Measurements from ENCODE around the gene CNGA4. TPM values are rescaled to one million over a fixed set of nuclear protein-coding genes. Genes with fewer than 3 reads are reported as not detected.

CNGA4 gene
- polyA plus RNA-seq, 3 donors = 0.69 TPM; not detected in 2

GRCh38 chr11:6194065-6194581, 44.8 kb upstream of the CNGA4 start:
- H3K79me2 ChIP-seq (ENCODE audit: insufficient read depth, low read length) = no peaks in the 10 kb centered on the region
- H4K20me1 ChIP-seq (ENCODE audit: insufficient read depth, low read length) = no peaks in the 10 kb centered on the region
- peak overlapping the region in 1 of 2 donors; percentile 53 for H3K27ac ChIP-seq (ENCODE audit: low read depth in 1 of 2, low read length in 2 of 2)

DNA sequence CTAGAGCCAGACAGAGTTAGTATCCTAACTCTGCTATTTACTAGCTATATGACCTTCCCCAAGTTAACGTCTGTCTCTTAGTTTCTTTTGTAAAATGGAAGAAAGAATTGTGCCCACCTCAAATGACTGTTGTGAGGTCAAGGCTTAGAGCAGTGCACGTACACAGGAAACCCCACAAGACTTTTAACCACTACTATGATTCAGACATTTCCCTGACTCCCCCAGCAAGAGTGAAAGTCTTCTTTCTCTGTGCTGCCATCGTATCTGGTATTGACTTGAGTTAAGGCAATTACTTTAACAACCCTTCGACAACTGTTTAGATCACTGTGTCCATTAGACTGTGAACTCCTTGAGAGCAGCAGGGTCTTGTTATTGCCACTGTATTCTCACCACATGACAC, 42.5 kb upstream of the CNGA4 start:
- H3K4me1 Mint-ChIP-seq = peaks cover 75% of the 10 kb centered on the region
- H3K9me3 Mint-ChIP-seq = peaks cover 0 to 8% (median 2%) of the 10 kb centered on the region in 7 donors
- Histone ChIP-seq H3K4me1 (ENCODE audit: control insufficient read depth in 1 of 2, insufficient read depth in 2 of 2, low read length in 2 of 2) (peaks cover 46 to 76% of the 10 kb centered on the region in 2 donors), H4K20me1 (ENCODE audit: insufficient read depth, low read length) (no peaks in the 10 kb centered on the region), H3K9ac (ENCODE audit: insufficient read depth, low read length, poor library complexity, severe bottlenecking) (no peak overlapping the region), H3K4me2 (replicated peaks; ENCODE audit: extremely low read depth, low read length, poor library complexity, severe bottlenecking) (no peak overlapping the region), H2AFZ (ENCODE audit: insufficient read depth, low read depth, low read length, poor library complexity, severe bottlenecking) (no peak overlapping the region), H3K27ac (ENCODE audit: low read depth in 1 of 2, low read length in 2 of 2) (peak overlapping the region in 1 of 2 donors; percentile 23), H3K27me3 (ENCODE audit: control insufficient read depth in 2 of 2, insufficient read depth in 2 of 2, low read length in 2 of 2) (no peaks in the 10 kb centered on the region), H3K4me3 (replicated peaks in 1 of 3; ENCODE audit: low read depth in 2 of 3, low read length in 3 of 3) (no peak overlapping the region), H3K36me3 (replicated peaks in 1 of 2; ENCODE audit: control insufficient read depth in 1 of 2, insufficient read depth in 2 of 2, low read length in 2 of 2) (no peaks in the 10 kb centered on the region), H3K79me2 (ENCODE audit: insufficient read depth, low read length) (no peaks in the 10 kb centered on the region), H3K9me3 (replicated peaks in 1 of 2; ENCODE audit: control insufficient read depth in 1 of 2, insufficient read depth in 1 of 2, low read length in 2 of 2) (no peaks in the 10 kb centered on the region)
- TF ChIP-seq, protein P1, sequence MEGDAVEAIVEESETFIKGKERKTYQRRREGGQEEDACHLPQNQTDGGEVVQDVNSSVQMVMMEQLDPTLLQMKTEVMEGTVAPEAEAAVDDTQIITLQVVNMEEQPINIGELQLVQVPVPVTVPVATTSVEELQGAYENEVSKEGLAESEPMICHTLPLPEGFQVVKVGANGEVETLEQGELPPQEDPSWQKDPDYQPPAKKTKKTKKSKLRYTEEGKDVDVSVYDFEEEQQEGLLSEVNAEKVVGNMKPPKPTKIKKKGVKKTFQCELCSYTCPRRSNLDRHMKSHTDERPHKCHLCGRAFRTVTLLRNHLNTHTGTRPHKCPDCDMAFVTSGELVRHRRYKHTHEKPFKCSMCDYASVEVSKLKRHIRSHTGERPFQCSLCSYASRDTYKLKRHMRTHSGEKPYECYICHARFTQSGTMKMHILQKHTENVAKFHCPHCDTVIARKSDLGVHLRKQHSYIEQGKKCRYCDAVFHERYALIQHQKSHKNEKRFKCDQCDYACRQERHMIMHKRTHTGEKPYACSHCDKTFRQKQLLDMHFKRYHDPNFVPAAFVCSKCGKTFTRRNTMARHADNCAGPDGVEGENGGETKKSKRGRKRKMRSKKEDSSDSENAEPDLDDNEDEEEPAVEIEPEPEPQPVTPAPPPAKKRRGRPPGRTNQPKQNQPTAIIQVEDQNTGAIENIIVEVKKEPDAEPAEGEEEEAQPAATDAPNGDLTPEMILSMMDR (IDR thresholded peaks at IDR 0.05) = no peak
- no peak overlapping the region for H3K4me3 Mint-ChIP-seq
- 20% methylated on average over 1 of the region's 4 CpGs for WGBS (ENCODE audit: insufficient coverage)
- peak overlapping the region in 3 of 7 donors; percentile 19 to 56 (median 46) for H3K27ac Mint-ChIP-seq
- intact Hi-C loops (cut with micrococcal nuclease) = loop anchor here in 1 of 2 donors (10.0 kb wide), 1 partner anchor 62 kb away; no protein-coding TSS in a partner anchor
- H3K27me3 Mint-ChIP-seq (ENCODE audit: low read depth in 3 of 3) = peaks cover 0 to 3% (median 1%) of the 10 kb centered on the region in 3 donors
- peaks cover 15 to 39% of the 10 kb centered on the region in 2 donors for H3K36me3 Mint-ChIP-seq
- peak in 1 of 3 donors; percentile 42 for DNase-seq

More at GRCh38 chr11:6194065-6194581, 44.8 kb upstream of the CNGA4 start:
- Mint-ChIP-seq H3K27me3 (ENCODE audit: low read depth in 3 of 3) (peaks cover 0 to 2% (median 0%) of the 10 kb centered on the region in 3 donors), H3K36me3 (peaks cover 9 to 28% of the 10 kb centered on the region in 2 donors), H3K4me1 (peaks cover 55% of the 10 kb centered on the region), H3K9me3 (peaks cover 0 to 5% (median 2%) of the 10 kb centered on the region in 7 donors), H3K27ac (peak overlapping the region; percentile 19 to 86 (median 63)), H3K4me3 (no peak overlapping the region)
- Histone ChIP-seq H3K36me3 (replicated peaks in 1 of 2; ENCODE audit: control insufficient read depth in 1 of 2, insufficient read depth in 2 of 2, low read length in 2 of 2) (no peaks in the 10 kb centered on the region), H2AFZ (ENCODE audit: insufficient read depth, low read depth, low read length, poor library complexity, severe bottlenecking) (peak overlapping the region; percentile 25), H3K4me1 (ENCODE audit: control insufficient read depth in 1 of 2, insufficient read depth in 2 of 2, low read length in 2 of 2) (peaks cover 25 to 56% of the 10 kb centered on the region in 2 donors), H3K9me3 (replicated peaks in 1 of 2; ENCODE audit: control insufficient read depth in 1 of 2, insufficient read depth in 1 of 2, low read length in 2 of 2) (no peaks in the 10 kb centered on the region), H3K9ac (ENCODE audit: insufficient read depth, low read length, poor library complexity, severe bottlenecking) (no peak overlapping the region), H3K27me3 (ENCODE audit: control insufficient read depth in 2 of 2, insufficient read depth in 2 of 2, low read length in 2 of 2) (no peaks in the 10 kb centered on the region), H3K4me3 (replicated peaks in 1 of 3; ENCODE audit: low read depth in 2 of 3, low read length in 3 of 3) (no peak overlapping the region), H3K4me2 (replicated peaks; ENCODE audit: extremely low read depth, low read length, poor library complexity, severe bottlenecking) (no peak overlapping the region)
- peak in 1 of 3 donors; percentile 43 for DNase-seq
- TF ChIP-seq, protein P1 (IDR thresholded peaks at IDR 0.05) = no peak
- no CpG with 5 or more reads among the region's 1 CpG for WGBS (ENCODE audit: insufficient coverage)
- intact Hi-C loops (cut with micrococcal nuclease) = loop anchor here in 1 of 2 donors (10.0 kb wide), 1 partner anchor 59 kb away; no protein-coding TSS in a partner anchor
